ENCODE data around the gene GULP1. TPM values are rescaled to one million over a fixed set of nuclear protein-coding genes. Genes with fewer than 3 reads are reported as not detected.

Gene GULP1
- total RNA-seq, 4 donors from 2014 or later = 34.0 to 46.3 (median 38.0) TPM

DNA sequence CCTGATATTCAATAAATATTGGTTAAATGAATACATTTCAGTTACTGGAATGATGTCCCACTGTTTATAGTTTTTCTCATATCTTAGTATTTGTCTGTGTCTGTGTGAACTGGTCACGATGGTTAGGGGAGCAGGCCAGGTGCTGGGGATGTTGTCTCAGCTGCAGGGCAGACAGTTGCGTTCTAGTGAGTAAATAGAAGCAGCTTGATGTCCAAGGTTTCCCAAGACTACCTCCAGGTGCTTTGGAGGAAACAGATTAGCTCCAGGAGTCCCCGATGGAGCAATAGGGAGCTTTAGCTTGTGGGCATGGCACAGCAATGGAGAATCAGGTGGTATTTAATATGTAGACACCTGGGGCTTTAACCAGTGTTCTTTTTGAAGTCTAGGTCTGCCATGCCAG lies 75.5 kb downstream of the GULP1 start:
- no peak for DNase-seq
- H3K9me3 ChIP-seq = no peaks in the 10 kb centered on the region
- H3K27me3 ChIP-seq = no peaks in the 10 kb centered on the region
- H3K4me3 ChIP-seq (replicated peaks in 1 of 3) = no peak overlapping the region
- intact Hi-C loops (cut with DNase I) = no loop called here
- no peak overlapping the region for H3K27ac ChIP-seq
- no peaks in the 10 kb centered on the region for H3K36me3 ChIP-seq
- TF ChIP-seq POLR2A (IDR thresholded peaks at IDR 0.05) = no peak
- TF ChIP-seq, protein P1, sequence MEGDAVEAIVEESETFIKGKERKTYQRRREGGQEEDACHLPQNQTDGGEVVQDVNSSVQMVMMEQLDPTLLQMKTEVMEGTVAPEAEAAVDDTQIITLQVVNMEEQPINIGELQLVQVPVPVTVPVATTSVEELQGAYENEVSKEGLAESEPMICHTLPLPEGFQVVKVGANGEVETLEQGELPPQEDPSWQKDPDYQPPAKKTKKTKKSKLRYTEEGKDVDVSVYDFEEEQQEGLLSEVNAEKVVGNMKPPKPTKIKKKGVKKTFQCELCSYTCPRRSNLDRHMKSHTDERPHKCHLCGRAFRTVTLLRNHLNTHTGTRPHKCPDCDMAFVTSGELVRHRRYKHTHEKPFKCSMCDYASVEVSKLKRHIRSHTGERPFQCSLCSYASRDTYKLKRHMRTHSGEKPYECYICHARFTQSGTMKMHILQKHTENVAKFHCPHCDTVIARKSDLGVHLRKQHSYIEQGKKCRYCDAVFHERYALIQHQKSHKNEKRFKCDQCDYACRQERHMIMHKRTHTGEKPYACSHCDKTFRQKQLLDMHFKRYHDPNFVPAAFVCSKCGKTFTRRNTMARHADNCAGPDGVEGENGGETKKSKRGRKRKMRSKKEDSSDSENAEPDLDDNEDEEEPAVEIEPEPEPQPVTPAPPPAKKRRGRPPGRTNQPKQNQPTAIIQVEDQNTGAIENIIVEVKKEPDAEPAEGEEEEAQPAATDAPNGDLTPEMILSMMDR (IDR thresholded peaks at IDR 0.05) = no peak
- no peaks in the 10 kb centered on the region for H3K4me1 ChIP-seq
- WGBS, 2 donors = 72 to 75% methylated on average over 3 of the region's 3 CpGs

DNA sequence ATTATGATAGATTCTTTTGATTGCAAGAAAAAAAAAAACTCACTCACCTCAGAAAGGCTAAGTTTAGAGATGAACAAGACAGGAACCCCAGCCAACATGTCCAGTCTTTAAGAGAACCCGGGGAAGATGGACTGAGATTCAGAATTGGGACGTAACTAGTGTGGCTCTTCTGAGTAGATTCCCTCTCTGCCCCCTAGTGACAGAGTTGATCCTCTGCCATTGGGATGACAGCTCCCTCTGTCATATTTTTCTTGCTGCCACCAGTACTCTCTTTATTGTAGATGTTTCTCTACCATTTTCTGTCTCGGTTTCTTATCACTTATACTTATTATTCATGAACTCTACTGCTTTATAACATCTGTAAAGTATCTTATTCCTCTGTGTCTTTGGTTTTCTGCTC lies 77.7 kb downstream of the GULP1 start:
- WGBS, 2 donors = 53 to 64% methylated on average over 3 of the region's 3 CpGs
- intact Hi-C loops (cut with DNase I) = no loop called here
- H3K27me3 ChIP-seq = no peaks in the 10 kb centered on the region

DNA sequence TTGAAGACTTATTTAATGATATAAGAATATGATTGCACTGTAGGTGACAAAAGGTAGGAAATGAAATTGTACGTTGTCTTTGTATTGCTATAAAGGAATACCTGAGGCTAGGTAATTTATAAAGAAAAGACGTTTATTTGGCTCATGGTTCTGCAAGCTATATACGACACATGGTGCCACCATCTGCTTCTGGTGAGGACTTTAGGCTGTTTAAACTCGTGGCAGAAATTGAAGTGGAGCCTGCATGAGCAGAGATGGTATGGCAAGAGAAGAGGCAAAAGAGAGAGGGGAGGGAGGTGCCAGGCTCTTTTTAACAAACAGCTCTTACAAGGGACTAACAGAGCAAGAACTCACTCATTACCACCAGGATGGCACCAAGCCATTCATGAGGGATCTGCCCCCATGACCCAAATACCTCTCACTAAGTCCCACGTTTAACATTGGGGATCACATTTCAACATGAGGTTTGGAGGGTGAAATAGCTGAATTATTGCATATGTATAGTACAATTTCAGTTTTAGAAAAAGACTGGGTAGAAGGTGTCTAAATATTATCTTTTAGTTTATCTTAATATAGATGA lies 86.8 kb downstream of the GULP1 start:
- H3K27ac ChIP-seq = no peak overlapping the region

More for the DNA sequence above, 77.7 kb downstream of the GULP1 start:
- peak; percentile 24 to 27 for DNase-seq
- H3K4me3 ChIP-seq (replicated peaks in 1 of 3) = no peak overlapping the region
- H3K36me3 ChIP-seq = no peaks in the 10 kb centered on the region
- H3K9me3 ChIP-seq = no peaks in the 10 kb centered on the region
- TF ChIP-seq, protein P1 (IDR thresholded peaks at IDR 0.05) = peak; percentile 26 to 65 (median 48)
- no peak for TF ChIP-seq POLR2A (IDR thresholded peaks at IDR 0.05)
- no peaks in the 10 kb centered on the region for H3K4me1 ChIP-seq
- H3K27ac ChIP-seq = no peak overlapping the region

DNA sequence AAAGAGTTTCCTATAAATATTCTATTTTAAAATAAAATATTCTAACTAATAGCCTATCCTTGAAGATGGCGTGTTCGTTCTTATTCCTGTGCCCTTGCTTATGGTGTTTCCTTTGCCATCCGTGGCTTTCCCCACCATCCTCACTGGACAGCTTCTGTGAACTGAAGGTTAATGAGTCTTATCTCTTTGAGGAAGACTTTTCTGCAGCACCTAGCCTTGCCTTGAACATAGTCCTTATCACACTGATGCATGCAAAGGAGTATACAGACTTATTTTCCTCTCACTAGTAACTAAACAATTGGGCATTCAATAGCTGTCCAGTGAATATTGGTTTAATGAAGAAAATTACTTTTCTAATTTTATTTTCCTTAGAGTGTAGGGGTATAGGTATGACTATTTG lies 88.1 kb downstream of the GULP1 start:
- no peak overlapping the region for H3K4me3 ChIP-seq (replicated peaks in 1 of 3)
- H3K4me1 ChIP-seq = no peaks in the 10 kb centered on the region
- TF ChIP-seq, protein P1 (IDR thresholded peaks at IDR 0.05) = no peak
- no peak for TF ChIP-seq POLR2A (IDR thresholded peaks at IDR 0.05)
- no peak for DNase-seq
- no peaks in the 10 kb centered on the region for H3K36me3 ChIP-seq
- 92 to 94% methylated on average over 3 of the region's 3 CpGs for WGBS, 2 donors
- intact Hi-C loops (cut with DNase I) = no loop called here
- H3K27ac ChIP-seq = no peak overlapping the region
- no peaks in the 10 kb centered on the region for H3K9me3 ChIP-seq
- no peaks in the 10 kb centered on the region for H3K27me3 ChIP-seq

More for the DNA sequence above, 86.8 kb downstream of the GULP1 start:
- Histone ChIP-seq H3K27me3 (no peaks in the 10 kb centered on the region), H3K9me3 (no peaks in the 10 kb centered on the region), H3K4me3 (replicated peaks in 1 of 3) (no peak overlapping the region), H3K4me1 (no peaks in the 10 kb centered on the region), H3K36me3 (no peaks in the 10 kb centered on the region)
- no peak for TF ChIP-seq POLR2A (IDR thresholded peaks at IDR 0.05)
- TF ChIP-seq, protein P1 (IDR thresholded peaks at IDR 0.05) = no peak
- no peak for DNase-seq
- intact Hi-C loops (cut with DNase I) = no loop called here
- WGBS, 2 donors = 78 to 80% methylated on average over 5 of the region's 5 CpGs

DNA sequence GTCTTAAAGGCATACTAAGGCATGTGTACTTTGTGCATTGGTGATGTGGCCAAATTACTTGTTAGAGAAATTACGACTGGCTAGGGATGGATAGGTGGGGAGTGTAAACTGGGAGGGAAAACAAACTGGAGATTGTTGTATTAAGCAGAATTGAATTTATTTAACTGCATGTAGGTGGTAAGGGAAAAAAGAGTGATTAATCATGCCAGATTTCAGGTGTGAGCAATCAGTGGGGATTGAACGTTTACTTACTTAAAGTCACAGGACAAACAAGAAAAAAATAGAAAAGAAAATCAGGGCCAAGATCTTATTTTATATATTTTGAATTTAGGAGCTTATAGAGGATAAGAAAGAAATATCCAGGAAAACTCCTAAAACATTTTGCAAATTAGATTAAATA lies 88.6 kb downstream of the GULP1 start:
- H3K9me3 ChIP-seq = no peaks in the 10 kb centered on the region
- intact Hi-C loops (cut with DNase I) = no loop called here
- no peak overlapping the region for H3K4me3 ChIP-seq (replicated peaks in 1 of 3)
- DNase-seq = no peak
- no peaks in the 10 kb centered on the region for H3K36me3 ChIP-seq
- no peak for TF ChIP-seq POLR2A (IDR thresholded peaks at IDR 0.05)
- TF ChIP-seq, protein P1 (IDR thresholded peaks at IDR 0.05) = no peak
- H3K27me3 ChIP-seq = no peaks in the 10 kb centered on the region
- no peak overlapping the region for H3K27ac ChIP-seq
- H3K4me1 ChIP-seq = no peaks in the 10 kb centered on the region
- WGBS, 2 donors = 81 to 82% methylated on average over 2 of the region's 2 CpGs
